H9 (cell line): ENCODE measurements around the gene KCNJ12. TPM values are rescaled to one million over a fixed set of nuclear protein-coding genes. Genes with fewer than 3 reads are reported as not detected.

Experiments
- DNase-seq: peaks from one replicate; pipeline ENCODE4 v3.0.0-alpha.2; 2017
- H2AFZ ChIP-seq: one replicate; pipeline ENCODE4 v1.6.1; 2013; ENCODE audit warnings: mild to moderate bottlenecking, low read length, control low read depth, moderate library complexity
- H2AK5ac ChIP-seq: 2 replicates; pipeline ENCODE4 v1.6.1; 2013; ENCODE audit warnings: low read length, control low read depth, mixed read lengths; ENCODE audit not compliant: insufficient read length
- H2BK120ac ChIP-seq: one replicate; pipeline ENCODE4 v1.6.1; 2013; ENCODE audit warnings: low read depth, mild to moderate bottlenecking, low read length, control low read depth, inconsistent platforms; ENCODE audit not compliant: poor library complexity, severe bottlenecking
- H2BK12ac ChIP-seq: 2 replicates; pipeline ENCODE4 v1.6.1; 2013; ENCODE audit warnings: low read length, control low read depth, mixed read lengths, low read depth; ENCODE audit not compliant: insufficient read length
- H2BK15ac ChIP-seq: 2 replicates; pipeline ENCODE4 v1.6.1; 2013; ENCODE audit warnings: low read depth, low read length, control low read depth
- H2BK20ac ChIP-seq: one replicate; pipeline ENCODE4 v1.6.1; 2013; ENCODE audit warnings: low read depth, mild to moderate bottlenecking, low read length, control low read depth, inconsistent platforms; ENCODE audit not compliant: poor library complexity, severe bottlenecking
- H2BK5ac ChIP-seq: 2 replicates; pipeline ENCODE4 v1.6.1; 2013; ENCODE audit warnings: low read length, control low read depth, mixed read lengths; ENCODE audit not compliant: insufficient read length
- H3K14ac ChIP-seq: 2 replicates; pipeline ENCODE4 v1.6.1; 2013; ENCODE audit warnings: low read length, control low read depth; ENCODE audit not compliant: insufficient read depth
- H3K18ac ChIP-seq: 2 replicates; pipeline ENCODE4 v1.6.1; 2013; ENCODE audit warnings: low read depth, mild to moderate bottlenecking, mixed read lengths, low read length, control low read depth; ENCODE audit not compliant: insufficient read length
- H3K23ac ChIP-seq: 2 replicates; pipeline ENCODE4 v1.6.1; 2013; ENCODE audit warnings: low read length, control low read depth, mixed read lengths, low read depth; ENCODE audit not compliant: insufficient read length
- H3K23me2 ChIP-seq: 2 replicates; pipeline ENCODE4 v1.6.1; 2013; ENCODE audit warnings: low read depth, mild to moderate bottlenecking, mixed read lengths, low read length, control low read depth; ENCODE audit not compliant: insufficient read length, poor library complexity, severe bottlenecking
- H3K27ac ChIP-seq: 2 replicates; pipeline ENCODE4 v1.5.1; 2013; ENCODE audit warnings: low read length, control low read depth, mixed read lengths, low read depth; ENCODE audit not compliant: insufficient read length
- H3K27me3 ChIP-seq: 2 replicates; pipeline ENCODE4 v1.6.1; 2013; ENCODE audit warnings: low read length, control low read depth, inconsistent platforms; ENCODE audit not compliant: insufficient read depth
- H3K4ac ChIP-seq: 2 replicates; pipeline ENCODE4 v1.6.1; 2013; ENCODE audit warnings: low read depth, mild to moderate bottlenecking, control low read depth, inconsistent platforms, low read length, moderate library complexity
- H3K4me1 ChIP-seq: 2 replicates; pipeline ENCODE4 v1.6.1; 2013; ENCODE audit warnings: low read length, control low read depth, inconsistent platforms; ENCODE audit not compliant: insufficient read depth
- H3K4me2 ChIP-seq: 2 replicates; pipeline ENCODE4 v1.6.1; 2013; ENCODE audit warnings: low read length, control low read depth, mixed read lengths; ENCODE audit not compliant: insufficient read length, insufficient read depth
- H3K56ac ChIP-seq: 2 replicates; pipeline ENCODE4 v1.6.1; 2013; ENCODE audit warnings: low read depth, mild to moderate bottlenecking, mixed read lengths, low read length, control low read depth; ENCODE audit not compliant: insufficient read length
- H3K79me1 ChIP-seq: 2 replicates; pipeline ENCODE4 v1.6.1; 2013; ENCODE audit warnings: low read depth, mild to moderate bottlenecking, moderate library complexity, low read length, control low read depth, inconsistent platforms; ENCODE audit not compliant: insufficient read depth, poor library complexity, severe bottlenecking
- H3K79me2 ChIP-seq: 2 replicates; pipeline ENCODE4 v1.6.1; 2013; ENCODE audit warnings: low read length, control low read depth, inconsistent platforms; ENCODE audit not compliant: insufficient read depth
- H3K9ac ChIP-seq: 2 replicates; pipeline ENCODE4 v1.6.1; 2013; ENCODE audit warnings: low read length, control low read depth, mixed read lengths; ENCODE audit not compliant: insufficient read length; ENCODE audit errors: extremely low read depth
- H3K9me3 ChIP-seq: one replicate; pipeline ENCODE4 v1.6.1; 2013; ENCODE audit warnings: low read depth, low read length, inconsistent platforms; ENCODE audit not compliant: control insufficient read depth
- H3T11ph ChIP-seq: one replicate; pipeline ENCODE4 v1.6.1; 2013; ENCODE audit warnings: mild to moderate bottlenecking, low read length, control low read depth, inconsistent platforms
- H4K20me1 ChIP-seq: one replicate; pipeline ENCODE4 v1.6.1; 2013; ENCODE audit not compliant: control insufficient read depth, insufficient read length, insufficient read depth
- H4K5ac ChIP-seq: 2 replicates; pipeline ENCODE4 v1.6.1; 2013; ENCODE audit warnings: low read depth, mild to moderate bottlenecking, mixed read lengths, low read length, control low read depth; ENCODE audit not compliant: insufficient read length
- H4K8ac ChIP-seq: replicated peaks from 2 replicates; pipeline ENCODE4 v1.6.1; 2013; ENCODE audit warnings: low read length, control low read depth, mixed read lengths, low read depth; ENCODE audit not compliant: insufficient read length
- H4K91ac ChIP-seq: 2 replicates; pipeline ENCODE4 v1.6.1; 2013; ENCODE audit warnings: low read depth, mild to moderate bottlenecking, moderate library complexity, mixed read lengths, low read length, control low read depth; ENCODE audit not compliant: insufficient read length
- H3K27ac Mint-ChIP-seq, 3 experiments: 2 replicates in 2 of 3; 3 replicates in 1 of 3; pipeline ENCODE4 v1.8.0; 2020 to 2021; ENCODE audit warnings: mixed read lengths in 3 of 3, mild to moderate bottlenecking in 1 of 3, moderate library complexity in 1 of 3
- H3K27me3 Mint-ChIP-seq: 2 replicates; pipeline ENCODE4 v1.8.0; 2021; ENCODE audit warnings: low read depth, mild to moderate bottlenecking, moderate library complexity, mixed read lengths
- H3K36me3 Mint-ChIP-seq, 3 experiments: 2 replicates in 2 of 3; 3 replicates in 1 of 3; pipeline ENCODE4 v1.8.0; 2020 to 2021; ENCODE audit warnings: low read depth in 3 of 3, mixed read lengths in 3 of 3; ENCODE audit not compliant: insufficient read depth in 1 of 3
- H3K4me1 Mint-ChIP-seq, 2 experiments: 2 replicates each; pipeline ENCODE4 v1.8.0; 2020; ENCODE audit warnings: mixed read lengths in 2 of 2
- H3K4me3 Mint-ChIP-seq, 2 experiments: 2 replicates in 1 of 2; 3 replicates in 1 of 2; pipeline ENCODE4 v1.8.0; 2020 to 2021; ENCODE audit warnings: mild to moderate bottlenecking in 2 of 2, mixed read lengths in 2 of 2, moderate library complexity in 1 of 2
- H3K9me3 Mint-ChIP-seq, 2 experiments: 2 replicates in 1 of 2; 3 replicates in 1 of 2; pipeline ENCODE4 v1.8.0; 2020; ENCODE audit warnings: mild to moderate bottlenecking in 2 of 2, mixed read lengths in 2 of 2, moderate library complexity in 1 of 2
- CTCF ChIP-seq: fragments of 200-600 bp; sonication (generic); conservative IDR thresholded peaks from 3 replicates; pipeline ENCODE4 v1.8.0; 2021; ENCODE audit warnings: antibody characterized with exemption, mild to moderate bottlenecking
- WGBS: extraction: QIAGEN DNeasy Blood & Tissue Kit; methylation state at CpG from one replicate; pipeline ENCODE4 v1.1.7; 2013; ENCODE audit warnings: missing lambda C conversion rate, low lambda C conversion rate, mixed read lengths; ENCODE audit not compliant: insufficient read length; ENCODE audit errors: extremely low coverage; 5-methylcytosine and 5-hydroxymethylcytosine counted together
- total RNA-seq: library from RNA; stranded (reverse); gene quantifications from 2 replicates; pipeline ENCODE4 v1.2.1, GENCODE V29; 2021

The KCNJ12 gene
- total RNA-seq, 1 experiment from 2014 or later, result 0.39 TPM

- H3K27ac ChIP-seq, result no peak overlapping the region
- no peak overlapping the region; the same call in 1 of the 2 replicates for H3K14ac ChIP-seq
These were observed 21.4 kb downstream of the KCNJ12 start for GRCh38 chr17:21397341-21398190.

More at GRCh38 chr17:21397341-21398190, 21.4 kb downstream of the KCNJ12 start:
- no peak for TF ChIP-seq CTCF
- Histone ChIP-seq H3K9me3 (no peaks in the 10 kb centered on the region), H2BK20ac (no peak overlapping the region), H2AFZ (no peak overlapping the region), H3K27me3 (no peaks in the 10 kb centered on the region), H3K4ac (no peak overlapping the region), H4K5ac (no peak overlapping the region), H3K4me2 (no peak overlapping the region), H3K79me1 (no peaks in the 10 kb centered on the region), H3K9ac (no peak overlapping the region), H4K8ac (no peak overlapping the region), H2BK12ac (no peak overlapping the region), H4K91ac (no peak overlapping the region), H3T11ph (no peak overlapping the region), H3K23ac (no peak overlapping the region), H2BK120ac (no peak overlapping the region), H3K18ac (no peak overlapping the region), H3K56ac (no peak overlapping the region), H3K79me2 (no peaks in the 10 kb centered on the region), H3K4me1 (no peaks in the 10 kb centered on the region), H4K20me1 (no peaks in the 10 kb centered on the region), H2AK5ac (no peak overlapping the region), H3K23me2 (no peaks in the 10 kb centered on the region), H2BK5ac (no peak overlapping the region), H2BK15ac (no peak overlapping the region)
- Mint-ChIP-seq H3K27ac (no peak overlapping the region), H3K9me3 (peaks cover 6 to 8% of the 10 kb centered on the region in 2 experiments; a peak in 4 of 5 replicates), H3K4me3 (no peak overlapping the region), H3K4me1 (peaks cover 14 to 19% of the 10 kb centered on the region in 2 experiments), H3K36me3 (no peaks in the 10 kb centered on the region; a peak in 1 of 7 replicates), H3K27me3 (peaks cover 8% of the 10 kb centered on the region)
- DNase-seq, result no peak
- WGBS, result no CpG with 5 or more reads among the region's 28 CpGs
